ENCODE data around the gene GUCA2B.

The GUCA2B gene

GRCh38 chr1:42152907-42153600 is at the start of gene GUCA2B:
Gene GUCA2B (plus strand): TSS chr1:42153410. CDS start chr1:42153451, 41 bp downstream.
- no peak for DNase-seq (ENCODE audit: low spot score)

DNA sequence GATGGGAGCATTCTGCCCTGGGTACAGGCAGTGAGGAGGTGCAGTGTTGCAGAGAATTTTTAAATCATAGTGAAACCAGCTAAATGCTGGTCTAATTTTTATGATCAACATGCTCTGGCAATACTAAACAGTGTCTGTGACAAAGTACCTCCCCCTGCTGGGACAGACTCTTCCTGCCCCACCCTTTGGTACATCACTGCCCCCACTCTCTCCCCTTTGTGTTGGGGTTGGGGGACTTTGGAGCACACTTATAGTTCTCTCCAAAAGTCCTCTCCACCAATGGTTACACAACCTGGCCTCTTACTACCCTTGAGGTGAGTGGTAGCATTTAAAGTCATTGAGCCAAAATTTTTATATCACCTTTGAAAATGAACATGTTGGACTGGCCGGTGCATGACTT is 48.2 kb upstream of the GUCA2B start:
- no peak for DNase-seq (ENCODE audit: low spot score)

DNA sequence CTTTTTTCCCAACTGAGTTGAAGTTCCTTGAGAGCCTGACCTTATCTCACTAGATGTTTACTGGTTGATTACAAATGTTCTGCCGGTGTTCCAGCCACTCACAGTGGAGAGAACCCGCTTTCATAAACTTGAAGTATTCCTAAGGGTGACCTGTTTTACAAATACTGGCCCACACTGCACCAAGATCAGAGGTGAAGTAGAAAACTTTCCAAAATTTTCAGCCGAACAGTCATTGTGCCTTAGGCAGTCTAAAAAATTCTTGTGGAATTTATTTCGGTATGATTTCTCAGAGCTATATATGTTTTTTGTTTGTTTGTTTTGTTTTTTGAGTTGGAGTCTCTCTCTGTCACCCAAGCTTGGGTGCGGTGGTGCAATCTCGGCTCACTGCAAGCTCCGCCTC is 44.9 kb upstream of the GUCA2B start:
- DNase-seq (ENCODE audit: low spot score) = no peak

DNA sequence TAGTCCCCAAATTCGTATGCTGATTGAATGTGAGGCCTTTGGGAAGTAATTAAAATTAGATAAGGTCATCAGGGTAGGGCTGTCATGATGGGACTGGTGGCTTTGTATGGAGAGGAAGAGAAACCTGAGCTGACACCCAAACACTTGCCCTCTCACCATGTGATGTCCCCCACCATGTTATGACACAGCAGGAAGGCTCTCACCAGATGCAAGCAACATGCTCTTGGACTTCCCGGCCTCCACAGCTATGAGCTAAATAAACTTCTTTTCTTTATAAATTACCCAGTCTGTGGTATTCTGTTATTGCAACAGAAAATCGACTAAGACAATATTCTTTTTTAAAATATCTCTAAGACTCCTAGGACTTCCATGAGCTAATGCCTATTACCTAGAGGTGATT is 43.6 kb upstream of the GUCA2B start:
- no peak for DNase-seq (ENCODE audit: low spot score)

DNA sequence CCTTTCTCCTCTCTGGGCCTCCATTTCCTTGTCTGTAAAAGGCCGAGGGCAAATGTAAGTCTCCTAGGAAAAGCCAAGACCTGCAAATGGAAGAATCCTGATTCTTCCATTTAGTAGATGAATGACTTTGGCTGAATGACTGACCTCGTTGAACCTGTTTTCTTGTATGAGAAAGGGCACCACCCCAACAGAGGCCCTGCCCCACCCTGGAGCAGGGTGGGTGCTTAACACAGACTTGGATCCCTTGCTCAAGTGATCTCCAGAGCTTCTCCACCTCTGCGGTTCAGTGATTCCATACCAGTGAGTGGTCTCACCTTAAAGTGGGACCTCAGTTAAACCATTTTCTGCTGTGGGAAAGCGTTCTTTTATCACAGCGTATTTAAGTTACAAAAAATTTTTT is 39.0 kb upstream of the GUCA2B start:
- no peak for DNase-seq (ENCODE audit: low spot score)

DNA sequence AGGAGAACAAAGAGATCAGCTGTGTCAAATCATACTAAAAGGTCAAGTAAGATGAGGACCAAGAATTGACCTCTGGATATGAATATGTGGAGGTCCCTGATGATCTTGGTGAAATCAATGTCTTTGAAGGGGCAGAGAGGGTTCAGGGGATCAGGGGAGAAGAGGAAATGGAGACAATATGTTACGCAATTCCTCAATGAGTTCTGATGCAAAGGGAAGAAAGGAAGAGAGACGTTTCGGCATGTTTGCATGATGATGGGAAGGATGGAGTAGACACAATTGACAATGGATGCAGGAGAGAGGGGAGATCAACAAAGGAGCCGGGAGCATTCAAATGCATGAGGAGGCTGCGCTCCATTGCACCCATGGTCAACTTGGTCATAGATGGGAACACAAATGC is 36.0 kb upstream of the GUCA2B start:
- no peak for DNase-seq (ENCODE audit: low spot score)

- no peak for DNase-seq (ENCODE audit: low spot score)
Measured at GRCh38 chr1:42118125-42118524, 35.1 kb upstream of the GUCA2B start.

- no peak for DNase-seq (ENCODE audit: low spot score)
Measured at GRCh38 chr1:42122408-42122807, 30.8 kb upstream of the GUCA2B start.

DNA sequence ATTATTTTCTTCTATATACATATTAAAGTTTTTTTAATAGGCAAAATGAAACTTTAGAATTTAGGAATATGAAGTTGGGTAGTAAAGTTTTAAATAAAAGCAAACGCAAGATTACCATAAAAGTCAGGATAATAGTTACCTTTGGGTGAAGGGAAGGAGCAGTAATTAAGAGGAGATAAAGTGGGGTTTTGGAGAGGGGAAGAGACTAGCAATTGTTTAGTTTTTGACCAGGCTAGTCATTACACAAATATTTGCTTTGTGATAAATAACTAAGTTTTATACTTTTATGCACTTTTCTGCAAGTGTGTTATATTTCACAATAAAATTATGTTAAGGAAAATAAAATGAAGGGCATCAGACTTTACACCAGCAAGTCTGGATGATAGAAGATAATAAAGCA is 27.7 kb upstream of the GUCA2B start:
- no peak for DNase-seq (ENCODE audit: low spot score)

DNA sequence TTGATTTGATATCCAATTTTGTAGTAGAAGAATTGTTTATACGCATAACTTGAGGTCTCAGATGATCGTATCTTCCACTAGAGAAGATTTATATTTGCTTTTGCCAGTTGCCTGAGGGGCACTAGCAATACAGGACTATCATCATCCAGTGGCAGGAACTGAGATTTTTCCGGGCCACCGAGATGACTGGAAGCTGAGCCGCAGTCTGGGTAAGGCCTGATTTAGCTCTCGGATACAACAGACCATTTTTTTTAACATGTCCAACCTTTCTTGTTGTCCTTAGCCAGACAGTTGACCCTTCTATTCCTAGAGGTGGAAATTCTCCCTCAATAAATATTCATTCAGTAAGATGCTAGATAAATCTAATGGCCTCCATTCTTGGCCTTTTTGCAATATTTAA is 25.4 kb upstream of the GUCA2B start:
- no peak for DNase-seq (ENCODE audit: low spot score)

GRCh38 chr1:42128499-42128898 is 24.7 kb upstream of the GUCA2B start:
- no peak for DNase-seq (ENCODE audit: low spot score)

GRCh38 chr1:42128964-42129363 is 24.2 kb upstream of the GUCA2B start:
- DNase-seq (ENCODE audit: low spot score) = no peak

DNA sequence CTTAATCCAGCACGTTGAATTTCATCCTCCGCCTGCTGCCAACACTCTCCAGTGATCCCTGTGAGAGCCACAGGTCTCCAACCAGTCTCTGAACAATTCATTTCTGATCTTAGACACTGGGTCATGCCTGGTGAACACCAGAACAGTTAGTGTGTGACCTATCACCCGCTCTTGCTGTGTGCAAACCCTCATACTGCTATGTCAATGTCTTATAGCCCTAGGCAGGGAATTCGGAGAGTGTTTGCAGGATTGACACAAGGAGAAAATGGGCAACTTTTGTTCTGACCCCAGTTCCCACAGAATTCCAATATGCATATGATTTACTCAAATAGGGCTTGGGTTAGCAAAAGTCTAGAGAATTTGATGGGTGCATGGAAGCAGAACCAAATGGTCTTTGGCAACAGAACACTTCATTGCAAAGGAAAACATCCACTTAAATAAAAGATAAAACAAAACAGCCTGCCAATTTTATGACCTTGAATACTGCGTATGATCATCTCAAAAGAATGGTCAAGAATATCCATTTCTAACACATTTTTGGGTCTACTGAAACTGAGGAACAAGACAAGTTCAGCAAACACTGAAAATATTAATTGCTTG is 23.0 kb upstream of the GUCA2B start:
- DNase-seq (ENCODE audit: low spot score) = no peak

DNA sequence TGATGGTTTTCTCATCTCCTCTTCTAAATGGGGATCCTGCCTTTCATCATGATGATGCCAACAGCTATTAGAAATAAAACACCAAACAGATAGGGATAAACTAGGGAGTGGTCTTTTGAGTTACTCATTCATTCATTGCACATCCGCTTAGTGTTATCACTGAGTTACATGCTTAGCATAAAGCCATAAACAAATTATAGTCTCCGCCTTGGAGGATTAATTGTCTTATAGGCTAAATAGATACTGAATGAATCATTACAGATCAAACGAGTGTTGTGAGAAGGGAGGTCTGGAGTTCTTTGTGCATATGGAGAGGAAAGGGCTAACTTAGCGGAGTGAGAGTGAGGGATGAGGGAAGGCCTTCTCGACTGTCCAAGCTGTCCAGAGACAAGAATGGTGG is 19.8 kb upstream of the GUCA2B start:
- no peak for DNase-seq (ENCODE audit: low spot score)

DNA sequence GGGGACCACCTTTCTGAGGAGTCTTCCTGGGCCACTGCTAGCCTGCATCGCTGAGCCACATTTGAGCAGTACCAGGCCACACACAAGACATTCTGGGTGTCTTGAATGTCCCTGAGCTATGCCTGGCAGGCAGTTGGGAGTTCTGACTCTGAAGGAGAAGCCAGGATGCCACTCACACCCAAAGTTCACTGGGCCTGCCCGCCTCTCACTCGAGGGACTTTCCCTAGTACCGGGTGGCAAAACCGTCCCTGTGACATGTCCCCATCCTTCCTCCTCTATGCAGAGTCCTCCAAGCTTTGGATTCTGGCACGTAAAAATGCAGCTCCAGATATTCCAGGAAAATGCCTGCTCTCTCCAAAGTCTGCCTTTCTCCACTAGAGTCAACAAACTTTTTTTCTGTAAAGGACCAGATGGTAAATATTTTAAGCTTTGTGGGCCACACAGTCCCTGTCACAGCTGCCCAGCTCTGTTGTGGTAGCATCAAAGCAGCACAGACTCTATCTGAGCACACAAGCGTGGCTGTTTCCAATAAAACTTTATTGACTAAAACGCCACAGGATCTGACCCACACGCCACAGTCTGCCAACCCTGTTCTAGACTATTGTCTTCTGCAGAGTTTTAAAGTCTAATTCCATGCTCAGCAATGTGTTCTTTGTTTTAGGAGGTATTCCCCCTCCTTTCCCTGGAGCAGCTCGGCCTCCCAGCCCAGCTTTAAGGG is 19.2 kb upstream of the GUCA2B start:
- DNase-seq (ENCODE audit: low spot score) = no peak

GRCh38 chr1:42135426-42135825 is 17.8 kb upstream of the GUCA2B start:
- DNase-seq (ENCODE audit: low spot score) = no peak

- DNase-seq (ENCODE audit: low spot score) = no peak
Measured at GRCh38 chr1:42136466-42136865, 16.7 kb upstream of the GUCA2B start.

DNA sequence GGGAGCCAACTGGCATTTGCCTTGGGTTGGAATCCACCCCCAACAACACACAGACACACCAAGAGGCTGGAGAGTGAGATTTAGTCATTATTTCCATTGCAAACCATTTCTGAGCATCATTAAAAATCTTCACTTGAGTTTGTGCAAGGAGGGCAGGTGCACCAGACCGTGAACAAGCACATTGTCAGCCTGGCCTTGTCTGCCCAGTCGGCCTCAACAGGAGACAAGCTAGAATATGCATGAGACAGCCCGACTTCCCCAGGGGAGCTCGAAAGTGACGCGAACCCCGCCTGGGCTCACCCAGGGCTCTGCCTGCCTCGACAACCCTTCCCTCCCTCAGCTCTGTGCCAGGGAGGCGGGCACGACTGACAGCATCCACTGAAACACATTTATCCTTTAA is 15.4 kb upstream of the GUCA2B start:
- DNase-seq (ENCODE audit: low spot score) = no peak

- DNase-seq (ENCODE audit: low spot score) = no peak
Measured at GRCh38 chr1:42138586-42138985, 14.6 kb upstream of the GUCA2B start.

- no peak for DNase-seq (ENCODE audit: low spot score)
Measured at GRCh38 chr1:42139444-42139843, 13.8 kb upstream of the GUCA2B start.

- DNase-seq (ENCODE audit: low spot score) = no peak
Measured at GRCh38 chr1:42140191-42140590, 13.0 kb upstream of the GUCA2B start.

GRCh38 chr1:42141978-42142377 is 11.2 kb upstream of the GUCA2B start:
- no peak for DNase-seq (ENCODE audit: low spot score)

- DNase-seq (ENCODE audit: low spot score) = no peak
Measured at GRCh38 chr1:42142894-42143675, 10.1 kb upstream of the GUCA2B start.
